EL (cell line): ENCODE results near the gene ZP3.
"Not testable (repeated sequence)": the region's sequence is repeated elsewhere in the genome, so short reads cannot be mapped to it uniquely, and the experiment has no call there.

Source experiments
- DNase-seq: peaks from one replicate; pipeline ENCODE4 v3.0.0-alpha.2; 2016

The ZP3 gene

GRCh38 chr7:76487969-76488368 lies 63.2 kb downstream of the ZP3 start:
- not testable (repeated sequence) for DNase-seq
